ENCODE measurements around the gene IDE. TPM values are rescaled to one million over a fixed set of nuclear protein-coding genes. Genes with fewer than 3 reads are reported as not detected.

Gene IDE
- total and polyA plus RNA-seq, 7 donors = 9.2 to 69.3 (median 48.8) TPM

Other genes with a start within 250 kb of the IDE start
- under 1 TPM; 0.21 to 0.34 (median 0.27) TPM for gene KIF11, start 19.0 kb upstream of the IDE start, total RNA-seq
- gene KIF11, start 19.0 kb upstream of the IDE start, polyA plus RNA-seq = under 1 TPM; 0.08 to 0.40 (median 0.23) TPM
- gene HHEX, start 115.9 kb upstream of the IDE start, total RNA-seq = 1 to 10 TPM; 1.7 to 3.3 (median 2.6) TPM
- 1 to 10 TPM; 1.5 to 2.0 (median 1.9) TPM for gene HHEX, start 115.9 kb upstream of the IDE start, polyA plus RNA-seq